HTR-8/SVneo (cell line): ENCODE measurements around the gene ZBTB46.
"Not testable (repeated sequence)": the region's sequence is repeated elsewhere in the genome, so short reads cannot be mapped to it uniquely, and the experiment has no call there.

Experiments
- DNase-seq: peaks from one replicate; pipeline ENCODE4 v3.0.0; 2011; ENCODE audit warnings: low spot score, mixed read lengths; ENCODE audit not compliant: insufficient read length
- FAIRE-seq: peaks from 2 replicates; lab custom pipeline; 2011; peaks lifted over from hg19 to GRCh38; lab: Jason Lieb, UNC

ZBTB46 gene

GRCh38 chr20:63859166-63859699 is 28.2 kb upstream of the ZBTB46 start:
- DNase-seq: no peak
- peak; percentile 51 for FAIRE-seq

GRCh38 chr20:63858393-63859165 is 27.5 kb upstream of the ZBTB46 start:
- FAIRE-seq: peak; percentile 90

DNA sequence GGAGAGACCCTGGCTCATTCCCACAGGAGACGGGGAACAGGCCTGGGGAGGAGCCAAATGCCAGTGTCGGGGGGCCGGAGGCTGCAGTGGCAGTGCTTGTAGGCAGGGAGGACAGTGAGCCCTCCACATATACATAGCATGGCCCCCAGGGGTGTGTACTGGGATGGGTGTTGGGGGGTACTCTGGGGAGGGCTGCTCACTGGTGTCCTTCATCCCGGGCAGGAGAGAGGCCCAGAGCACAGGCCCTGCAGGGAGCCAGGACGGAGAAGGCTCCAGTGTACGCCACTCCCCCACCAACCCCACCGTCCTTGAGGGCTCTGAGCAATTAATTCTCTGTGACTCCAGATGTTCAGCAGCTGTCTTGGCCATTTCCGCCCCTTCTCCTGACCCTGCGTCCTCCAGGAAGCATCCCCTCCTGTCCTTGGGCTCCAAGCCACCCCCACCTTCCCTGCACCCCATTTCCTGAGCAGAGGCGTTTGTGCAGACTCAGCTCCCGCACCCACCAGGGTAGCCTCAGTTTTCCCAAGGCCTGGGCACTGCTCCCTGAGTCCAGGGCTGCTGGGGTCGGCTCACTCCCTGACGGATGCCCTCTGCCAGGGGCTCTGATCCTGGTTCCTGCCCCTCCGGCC is 26.8 kb upstream of the ZBTB46 start:
- DNase-seq (no peak), FAIRE-seq (peak; percentile 89)

More at GRCh38 chr20:63858393-63859165, 27.5 kb upstream of the ZBTB46 start:
- DNase-seq: peak; percentile 87

DNA sequence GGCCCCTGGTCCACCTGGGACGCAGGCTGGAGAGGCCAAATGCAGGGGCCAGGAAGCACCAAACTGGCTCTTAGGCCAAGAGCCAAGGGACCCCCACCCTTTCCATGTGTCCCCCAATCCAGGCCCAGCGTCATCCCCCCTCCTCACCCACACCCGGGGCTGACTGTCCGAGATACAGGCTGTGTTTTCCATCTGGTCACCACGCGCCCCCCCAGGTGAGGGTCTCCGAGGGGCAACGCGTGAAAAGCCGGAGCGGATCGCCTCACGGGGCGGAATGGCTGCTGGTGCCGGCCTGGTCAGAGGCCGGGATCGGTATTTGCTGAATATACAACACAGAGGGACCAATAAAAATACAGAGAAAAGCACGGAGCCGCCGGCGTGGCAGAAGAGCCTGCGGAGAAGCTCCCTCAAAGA is 25.0 kb upstream of the ZBTB46 start:
- no peak for DNase-seq

DNA sequence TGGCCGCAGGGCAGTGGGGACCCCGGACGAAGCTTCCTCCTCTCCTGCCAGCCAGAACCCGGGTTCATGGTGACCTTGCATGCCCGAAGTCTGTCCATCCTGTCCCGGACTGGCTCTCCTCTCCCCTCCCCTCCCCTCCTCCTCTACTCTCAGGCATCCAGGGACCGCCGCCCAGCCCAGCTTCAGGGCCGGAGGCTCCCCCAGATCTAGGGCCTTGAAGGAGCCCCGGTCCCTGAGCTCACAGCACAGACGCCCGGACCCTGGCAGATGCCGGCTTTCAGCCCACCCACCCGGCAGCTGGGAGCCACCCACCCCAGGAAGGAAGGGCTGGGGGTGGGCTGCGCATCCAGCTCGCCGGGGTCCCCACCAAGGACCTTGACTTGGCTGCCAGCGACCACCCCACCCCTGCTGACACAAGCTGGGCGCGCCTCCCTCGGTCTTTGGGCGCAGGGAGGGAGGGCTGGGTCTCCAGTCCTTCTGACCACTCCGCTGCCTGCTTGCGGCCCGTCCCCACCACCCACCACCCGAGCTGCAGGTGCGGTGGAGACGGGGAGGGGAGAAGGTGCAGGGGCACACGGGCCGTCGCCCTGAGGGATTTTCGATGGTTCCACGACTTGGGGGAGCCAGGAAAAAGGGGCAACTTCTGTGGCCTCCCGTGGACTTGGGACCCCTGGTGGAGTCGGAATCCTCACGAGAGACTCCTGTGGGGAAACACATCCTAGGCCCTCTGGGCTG is 24.5 kb upstream of the ZBTB46 start:
- DNase-seq: no peak
- FAIRE-seq: no peak

More for the DNA sequence above, 25.0 kb upstream of the ZBTB46 start:
- FAIRE-seq: peak; percentile 38

GRCh38 chr20:63854766-63855362 is 23.8 kb upstream of the ZBTB46 start:
- FAIRE-seq (no peak), DNase-seq (no peak)

DNA sequence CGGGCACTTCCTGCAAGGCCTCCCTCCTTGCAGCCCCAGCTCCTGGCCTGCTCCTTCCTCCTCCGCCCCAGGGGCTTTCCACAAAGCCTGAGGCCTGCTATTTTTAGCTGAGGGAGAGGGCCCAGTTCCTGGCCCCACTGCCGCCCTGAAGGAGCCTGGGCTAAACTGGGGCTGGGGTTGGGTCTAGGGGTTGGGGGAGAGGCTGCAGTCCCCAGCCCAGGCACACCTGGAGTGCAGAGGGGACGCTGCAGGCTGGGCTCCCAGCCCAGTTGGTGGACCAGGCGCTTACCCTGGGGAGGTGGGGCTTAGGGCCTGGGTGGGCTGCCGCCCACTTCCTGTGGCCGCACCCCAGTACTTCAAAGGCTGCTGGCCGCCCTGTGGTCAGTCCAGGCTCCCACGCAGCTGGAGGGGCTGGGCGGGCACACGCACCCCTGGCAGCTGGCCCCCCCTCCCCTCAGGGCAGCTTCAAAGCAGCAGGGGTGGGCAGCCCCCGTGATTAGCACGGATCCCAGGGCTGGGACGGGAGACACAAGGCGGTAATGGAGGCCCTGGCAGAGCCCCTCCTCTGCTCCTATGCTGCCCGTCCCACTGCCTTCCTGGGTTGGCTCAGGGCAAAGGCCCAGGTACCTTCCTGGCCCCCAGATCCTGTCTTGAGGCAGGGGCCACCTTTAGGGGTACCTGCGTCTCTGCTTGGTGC is 23.2 kb upstream of the ZBTB46 start:
- FAIRE-seq (no peak), DNase-seq (no peak)

GRCh38 chr20:63853733-63854068 is 22.6 kb upstream of the ZBTB46 start:
- peak; percentile 86 for FAIRE-seq
- not testable (repeated sequence) for DNase-seq

DNA sequence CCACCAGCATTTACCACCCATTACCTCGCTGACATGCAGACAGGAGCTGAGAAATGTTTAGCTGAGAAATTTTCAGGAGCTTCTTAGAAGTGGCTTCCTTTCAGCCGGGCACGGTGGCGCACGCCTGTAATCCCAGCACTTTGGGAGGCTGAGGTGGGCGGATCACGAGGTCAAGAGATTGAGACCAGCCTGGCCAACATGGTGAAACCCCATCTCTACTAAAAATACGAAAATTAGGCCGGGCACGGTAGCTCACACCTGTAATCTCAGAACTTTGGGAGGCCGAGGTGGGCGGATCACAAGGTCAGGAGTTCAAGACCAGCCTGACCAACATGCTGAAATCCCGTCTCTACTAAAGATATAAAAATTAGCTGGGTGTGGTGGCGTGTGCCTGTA is 20.5 kb upstream of the ZBTB46 start:
- DNase-seq, FAIRE-seq: not testable (repeated sequence)

- DNase-seq: no peak
- FAIRE-seq: no peak
Observed at GRCh38 chr20:63850689-63851547, 19.9 kb upstream of the ZBTB46 start.

- FAIRE-seq: no peak
- no peak for DNase-seq
Observed at GRCh38 chr20:63848003-63848911, 17.2 kb upstream of the ZBTB46 start.

DNA sequence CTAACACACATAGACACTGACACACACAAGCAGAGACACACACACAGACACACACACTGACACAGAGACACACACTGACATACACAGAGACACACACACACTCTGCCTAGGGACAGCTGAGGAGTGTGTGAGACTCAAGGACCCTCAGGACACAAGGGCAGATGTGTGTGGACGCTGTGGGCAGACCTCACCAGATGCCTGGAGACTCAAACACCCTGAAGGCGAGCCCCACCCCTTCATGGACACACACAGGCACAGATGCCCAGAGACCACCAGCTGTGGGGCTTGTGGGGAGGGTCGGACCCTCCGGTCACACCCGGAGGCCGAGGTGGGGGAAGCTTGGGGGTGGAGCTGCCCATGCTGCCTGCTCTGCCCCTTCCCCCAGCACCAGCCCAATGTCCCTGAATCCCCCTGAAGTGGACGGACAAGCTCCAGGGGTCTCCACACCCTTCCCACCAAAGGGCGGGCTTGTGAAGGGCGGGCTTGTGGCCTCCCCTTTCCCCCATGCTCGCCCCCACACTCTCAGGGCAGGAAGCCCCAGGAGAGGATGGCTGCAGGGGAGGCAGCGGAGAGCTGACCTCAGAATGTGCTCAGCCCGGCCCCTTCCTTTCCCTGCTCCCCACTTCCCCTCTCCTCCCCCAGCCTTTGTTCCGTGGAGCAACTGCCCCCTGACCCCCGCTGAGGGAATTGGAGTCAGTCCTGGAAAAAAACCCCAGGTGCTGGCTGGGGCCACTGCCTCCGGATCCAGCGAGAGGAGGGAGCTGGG is 16.4 kb upstream of the ZBTB46 start:
- FAIRE-seq (peak; percentile 72), DNase-seq (no peak)

- DNase-seq (no peak), FAIRE-seq (peak; percentile 100)
Observed at GRCh38 chr20:63846888-63847236, 15.8 kb upstream of the ZBTB46 start.

DNA sequence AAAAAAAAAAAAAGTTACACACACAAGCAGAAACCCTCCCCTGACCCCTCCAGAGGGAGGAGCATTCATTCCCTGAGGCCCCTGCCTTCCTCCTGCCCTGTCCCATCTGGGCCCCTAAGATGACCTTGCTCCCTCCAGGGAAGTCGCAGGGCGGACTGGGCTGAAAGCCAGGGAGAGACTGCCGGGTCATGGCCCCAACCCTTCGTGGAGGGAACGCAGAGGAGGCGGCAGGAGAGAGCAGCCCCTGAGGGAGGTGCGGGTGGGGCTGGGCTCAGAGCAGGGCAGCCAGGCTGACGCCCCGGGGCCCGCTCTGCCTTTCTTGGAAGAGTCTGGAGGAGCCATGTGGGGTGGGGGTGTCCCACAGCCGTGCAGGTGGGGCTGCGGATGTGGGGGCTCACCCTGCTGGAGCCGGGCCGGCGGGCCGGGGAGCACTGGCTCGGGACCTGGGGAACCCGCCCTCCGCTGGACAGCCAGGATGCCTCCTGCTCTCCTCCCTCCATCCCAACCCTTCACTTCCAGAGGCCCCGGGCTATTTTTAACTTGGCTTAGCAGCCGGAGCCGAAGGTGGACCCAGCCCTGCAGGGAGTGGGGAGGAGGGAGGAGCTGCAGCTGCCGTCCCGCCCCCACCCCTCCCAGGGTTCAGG is 15.2 kb upstream of the ZBTB46 start:
- peak; percentile 64 for FAIRE-seq

DNA sequence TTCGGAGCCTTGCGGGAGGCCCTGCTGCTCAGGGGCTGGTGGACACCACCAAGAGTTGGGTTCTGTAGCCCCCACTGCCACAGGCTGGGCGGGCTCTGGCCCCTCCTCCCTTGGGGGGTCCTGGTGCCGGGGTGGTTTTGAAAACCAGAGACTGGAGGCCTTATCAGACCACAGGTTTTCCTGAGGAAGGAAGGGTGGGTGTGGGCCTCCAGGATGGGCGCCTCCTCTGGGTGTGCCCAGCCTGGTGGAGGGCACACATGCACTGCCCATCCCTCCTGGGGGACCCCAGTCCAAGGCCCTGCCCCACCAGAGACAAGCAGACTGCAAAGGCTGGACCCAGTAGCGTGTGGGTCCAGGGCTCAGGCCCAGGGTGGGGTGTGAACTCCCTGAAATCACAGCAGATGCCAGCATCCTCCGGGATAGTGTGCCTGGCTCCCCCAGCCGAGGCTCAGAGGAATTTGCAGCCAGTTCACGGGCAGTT is 13.5 kb upstream of the ZBTB46 start:
- DNase-seq (no peak), FAIRE-seq (no peak)

More for the DNA sequence above, 15.2 kb upstream of the ZBTB46 start:
- DNase-seq: peak; percentile 90

DNA sequence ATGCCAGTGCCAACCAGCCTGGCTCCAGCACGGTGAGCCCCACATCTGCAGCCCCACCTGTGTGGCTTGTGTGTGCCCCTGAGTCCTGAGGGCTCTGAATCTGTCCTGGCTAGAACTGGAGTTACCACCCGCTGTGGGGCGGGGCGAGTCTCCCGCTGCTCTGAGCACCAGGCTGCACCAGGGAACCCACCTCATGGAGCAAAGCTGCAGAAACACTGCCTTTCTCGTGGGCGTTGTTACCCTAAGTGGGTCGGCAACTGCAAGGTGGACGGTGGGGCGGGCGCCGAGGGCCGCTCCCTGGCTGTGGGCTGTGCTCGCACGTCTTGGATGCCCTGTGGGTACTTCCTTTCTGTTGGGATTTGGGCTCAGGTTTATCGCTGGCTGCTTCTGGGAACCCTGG is 12.7 kb upstream of the ZBTB46 start:
- FAIRE-seq (no peak), DNase-seq (no peak)

- FAIRE-seq: no peak
- no peak for DNase-seq
Observed at GRCh38 chr20:63843222-63843621, 12.2 kb upstream of the ZBTB46 start.
